ENCODE data around the gene PJA2. TPM values are rescaled to one million over a fixed set of nuclear protein-coding genes. Genes with fewer than 3 reads are reported as not detected.

The PJA2 gene
- total and polyA plus RNA-seq, 9 of the 15 experiments (the other 6 are each of a cell fraction or from before 2014, with no cell fraction given): 25.1 to 82.1 (median 50.1) TPM

GRCh38 chr5:109304309-109304708 is 105.5 kb downstream of the PJA2 start (continued):
- TF ChIP-seq REST (IDR thresholded peaks at IDR 0.05; ENCODE audit: borderline replicate concordance) (peak; percentile 56; the same call in 1 of the 2 replicates), REST (CRISPR knock-in tag; IDR thresholded peaks at IDR 0.05; ENCODE audit: low read depth) (no peak)

GRCh38 chr5:109300367-109300766 is 109.4 kb downstream of the PJA2 start:
- in situ Hi-C loops (cut with MboI): no loop called here
- no peak for DNase-seq (ENCODE audit: extremely low read depth in 1 of 4, low spot score in 3 of 4)
- no peak for FAIRE-seq
- Histone ChIP-seq H3K9me1 (ENCODE audit: control insufficient read depth, insufficient read depth, low read length) (no peaks in the 10 kb centered on the region), H3K4me3 (no peak overlapping the region), H3K27ac (ENCODE audit: extremely low read depth, low read depth, low read length) (no peak overlapping the region), H3K79me2 (ENCODE audit: control insufficient read depth, insufficient read depth, low read length) (no peaks in the 10 kb centered on the region), H3K4me1 (replicated peaks in 1 of 2; ENCODE audit: control insufficient read depth in 2 of 2, insufficient read depth in 2 of 2, low read length in 2 of 2) (no peaks in the 10 kb centered on the region), H2AFZ (ENCODE audit: low read depth, low read length) (no peak overlapping the region), H3K36me3 (ENCODE audit: control insufficient read depth, insufficient read depth, low read length) (no peaks in the 10 kb centered on the region), H4K20me1 (replicated peaks; ENCODE audit: control insufficient read depth, insufficient read depth, low read length) (no peaks in the 10 kb centered on the region), H3K4me2 (ENCODE audit: insufficient read depth, low read length) (no peak overlapping the region), H3K9me3 (replicated peaks; ENCODE audit: control insufficient read depth, insufficient read depth, low read depth, low read length) (no peaks in the 10 kb centered on the region), H3K9ac (ENCODE audit: insufficient read depth in 1 of 2, low read depth in 2 of 2, low read length in 2 of 2) (no peak overlapping the region), H3K27me3 (ENCODE audit: control insufficient read depth in 2 of 2, insufficient read depth in 2 of 2, low read length in 2 of 2) (peaks cover 15 to 22% of the 10 kb centered on the region in 2 experiments)
- 7% methylated on average over 2 of the region's 2 CpGs for WGBS (ENCODE audit: insufficient coverage, low coverage, missing lambda C conversion rate)
- intact Hi-C loops (cut with micrococcal nuclease): loop anchor here (10.0 kb wide), 2 partner anchors 174 to 176 kb away; no protein-coding TSS in a partner anchor
- no peak for TF ChIP-seq ZBTB26 (CRISPR knock-in tag; IDR thresholded peaks at IDR 0.05)
- no peak for TF ChIP-seq TGIF2 (CRISPR knock-in tag; IDR thresholded peaks at IDR 0.05)
- TF ChIP-seq JUNB (CRISPR knock-in tag; conservative IDR thresholded peaks at IDR 0.05): no peak
- TF ChIP-seq POLR2AphosphoS2 (IDR thresholded peaks at IDR 0.05; ENCODE audit: low read length): no peak
- TF ChIP-seq ZBED1 (IDR thresholded peaks at IDR 0.05): no peak
- ChIA-PET POLR2A (no interaction called here), CTCF (ENCODE audit: low intra/inter-chr PET ratio) (no interaction called here)
- no TSS peak for BruUV-seq (replicated peaks)
- ATAC-seq: no peak
